ENCODE data around the gene DYRK1A.
A peak's percentile ranks its signal among the peaks of the same experiment; 100 is the strongest.
"Not testable (repeated sequence)": the region's sequence is repeated elsewhere in the genome, so short reads cannot be mapped to it uniquely, and the experiment has no call there.

The DYRK1A gene

GRCh38 chr21:37366482-37367316, at the start of gene DYRK1A:
DYRK1A (plus strand) TSS chr21:37366773; CDS start chr21:37420375, 53,602 bp downstream.
- peak; percentile 97 to 98 for DNase-seq

GRCh38 chr21:37319551-37319950, 47.0 kb upstream of the DYRK1A start:
- DNase-seq, result no peak

- DNase-seq, result no peak
These were observed 44.5 kb upstream of the DYRK1A start for GRCh38 chr21:37322084-37322483.

- DNase-seq, result no peak
These were observed 42.0 kb upstream of the DYRK1A start for GRCh38 chr21:37324558-37324957.

GRCh38 chr21:37328147-37328546, 38.4 kb upstream of the DYRK1A start:
- DNase-seq, result not testable (repeated sequence)

GRCh38 chr21:37331411-37331810, 35.2 kb upstream of the DYRK1A start:
- DNase-seq, result no peak

GRCh38 chr21:37335053-37335452, 31.5 kb upstream of the DYRK1A start:
- no peak for DNase-seq

- DNase-seq, result no peak
These were observed 29.4 kb upstream of the DYRK1A start for GRCh38 chr21:37337179-37337578.

GRCh38 chr21:37337831-37338230, 28.7 kb upstream of the DYRK1A start:
- DNase-seq, result no peak

- no peak for DNase-seq
These were observed 27.7 kb upstream of the DYRK1A start for GRCh38 chr21:37338671-37339551.

- no peak for DNase-seq
These were observed 27.0 kb upstream of the DYRK1A start for GRCh38 chr21:37339552-37339939.

- no peak for DNase-seq
These were observed 25.2 kb upstream of the DYRK1A start for GRCh38 chr21:37341254-37341960.

- no peak for DNase-seq
These were observed 24.4 kb upstream of the DYRK1A start for GRCh38 chr21:37342046-37342632.

GRCh38 chr21:37346841-37347430, 19.6 kb upstream of the DYRK1A start:
- no peak for DNase-seq

- no peak for DNase-seq
These were observed 17.9 kb upstream of the DYRK1A start for GRCh38 chr21:37348664-37349063.

- no peak for DNase-seq
These were observed 16.1 kb upstream of the DYRK1A start for GRCh38 chr21:37350472-37350871.

GRCh38 chr21:37356706-37357105, 9.9 kb upstream of the DYRK1A start:
- DNase-seq, result no peak

GRCh38 chr21:37357691-37358090, 8.9 kb upstream of the DYRK1A start:
- DNase-seq, result no peak

- DNase-seq, result no peak
These were observed 8.2 kb upstream of the DYRK1A start for GRCh38 chr21:37358397-37358796.

GRCh38 chr21:37363936-37364335, 2.6 kb upstream of the DYRK1A start:
- no peak for DNase-seq

GRCh38 chr21:37364722-37365121, 1.9 kb upstream of the DYRK1A start:
- no peak for DNase-seq
